WERI-Rb-1 (cell line): ENCODE measurements around the gene TBC1D32.
"Not testable (repeated sequence)": the region's sequence is repeated elsewhere in the genome, so short reads cannot be mapped to it uniquely, and the experiment has no call there.

ENCODE experiments used
- DNase-seq: peaks from one replicate; pipeline ENCODE4 v3.0.0-alpha.2; 2020
- H3K27ac ChIP-seq: fragments of 250-450 bp; sonication (Bioruptor Pico); 2 replicates; pipeline ENCODE4 v1.5.1; 2020; ENCODE audit warnings: mild to moderate bottlenecking, moderate library complexity
- H3K27me3 ChIP-seq: fragments of 250-450 bp; sonication (Bioruptor Pico); 2 replicates; pipeline ENCODE4 v1.5.1; 2021; ENCODE audit warnings: mild to moderate bottlenecking, low read depth, moderate library complexity; ENCODE audit not compliant: insufficient read depth, severe bottlenecking
- H3K36me3 ChIP-seq: fragments of 250-450 bp; sonication (Bioruptor Pico); 2 replicates; pipeline ENCODE4 v1.5.1; 2020; ENCODE audit warnings: mild to moderate bottlenecking, moderate library complexity
- H3K4me3 ChIP-seq: 2 replicates; pipeline ENCODE4 v1.5.1; 2011; ENCODE audit warnings: low read depth, mild to moderate bottlenecking, control low read depth, low read length
- H3K9me3 ChIP-seq: fragments of 250-450 bp; sonication (Bioruptor Pico); 2 replicates; pipeline ENCODE4 v1.5.1; 2021; ENCODE audit warnings: mild to moderate bottlenecking, moderate library complexity; ENCODE audit not compliant: severe bottlenecking
- TF ChIP-seq, protein P1 (sequence below): IDR thresholded peaks from 2 replicates; pipeline ENCODE4 v1.5.1; 2011; ENCODE audit warnings: low read depth, mild to moderate bottlenecking, control low read depth, inconsistent platforms, low read length

The TBC1D32 gene

DNA sequence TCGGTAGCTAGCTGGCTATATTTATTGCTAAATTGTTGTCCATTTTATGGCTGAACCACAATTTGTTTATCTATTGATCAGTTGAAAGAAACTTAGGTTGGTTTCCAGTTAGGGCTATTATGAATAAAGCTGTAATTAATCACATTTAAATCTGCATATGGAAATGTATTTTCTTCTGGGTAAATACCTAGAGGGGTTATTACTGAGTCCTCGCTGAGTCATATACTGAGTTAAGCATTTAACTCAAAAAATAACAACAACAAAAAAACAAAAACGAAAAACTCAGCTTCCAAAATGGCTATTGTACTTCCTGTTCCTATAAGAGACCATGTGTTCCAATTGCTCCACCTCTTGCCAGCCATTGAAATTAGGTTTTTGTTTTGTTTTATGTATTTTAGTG is 258.2 kb downstream of the TBC1D32 start:
- TF ChIP-seq, protein P1, sequence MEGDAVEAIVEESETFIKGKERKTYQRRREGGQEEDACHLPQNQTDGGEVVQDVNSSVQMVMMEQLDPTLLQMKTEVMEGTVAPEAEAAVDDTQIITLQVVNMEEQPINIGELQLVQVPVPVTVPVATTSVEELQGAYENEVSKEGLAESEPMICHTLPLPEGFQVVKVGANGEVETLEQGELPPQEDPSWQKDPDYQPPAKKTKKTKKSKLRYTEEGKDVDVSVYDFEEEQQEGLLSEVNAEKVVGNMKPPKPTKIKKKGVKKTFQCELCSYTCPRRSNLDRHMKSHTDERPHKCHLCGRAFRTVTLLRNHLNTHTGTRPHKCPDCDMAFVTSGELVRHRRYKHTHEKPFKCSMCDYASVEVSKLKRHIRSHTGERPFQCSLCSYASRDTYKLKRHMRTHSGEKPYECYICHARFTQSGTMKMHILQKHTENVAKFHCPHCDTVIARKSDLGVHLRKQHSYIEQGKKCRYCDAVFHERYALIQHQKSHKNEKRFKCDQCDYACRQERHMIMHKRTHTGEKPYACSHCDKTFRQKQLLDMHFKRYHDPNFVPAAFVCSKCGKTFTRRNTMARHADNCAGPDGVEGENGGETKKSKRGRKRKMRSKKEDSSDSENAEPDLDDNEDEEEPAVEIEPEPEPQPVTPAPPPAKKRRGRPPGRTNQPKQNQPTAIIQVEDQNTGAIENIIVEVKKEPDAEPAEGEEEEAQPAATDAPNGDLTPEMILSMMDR, result no peak
- Histone ChIP-seq H3K9me3 (no peaks in the 10 kb centered on the region), H3K36me3 (no peaks in the 10 kb centered on the region), H3K27ac (no peak overlapping the region), H3K4me3 (no peak overlapping the region), H3K27me3 (no peaks in the 10 kb centered on the region)
- DNase-seq, result no peak

DNA sequence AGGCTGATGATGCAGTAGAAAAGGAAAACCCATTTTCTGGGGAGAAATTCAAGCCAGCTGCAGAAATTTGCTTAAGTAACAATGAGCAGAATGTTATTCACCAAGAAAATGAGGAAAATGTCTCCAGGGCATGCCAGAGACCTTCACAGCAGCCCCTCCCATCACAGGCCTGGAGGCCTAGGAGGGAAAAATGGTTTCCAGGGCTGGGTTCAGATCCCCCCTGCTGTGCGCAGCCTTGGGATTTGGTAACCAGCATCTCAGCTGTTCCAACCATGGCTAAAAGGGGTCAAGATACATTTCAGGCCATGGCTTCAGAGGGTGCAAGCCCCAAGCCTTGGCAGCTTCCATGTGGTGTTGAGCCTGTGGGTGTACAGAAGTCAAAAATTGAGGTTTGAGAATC is 265.5 kb downstream of the TBC1D32 start:
- DNase-seq, result not testable (repeated sequence)

DNA sequence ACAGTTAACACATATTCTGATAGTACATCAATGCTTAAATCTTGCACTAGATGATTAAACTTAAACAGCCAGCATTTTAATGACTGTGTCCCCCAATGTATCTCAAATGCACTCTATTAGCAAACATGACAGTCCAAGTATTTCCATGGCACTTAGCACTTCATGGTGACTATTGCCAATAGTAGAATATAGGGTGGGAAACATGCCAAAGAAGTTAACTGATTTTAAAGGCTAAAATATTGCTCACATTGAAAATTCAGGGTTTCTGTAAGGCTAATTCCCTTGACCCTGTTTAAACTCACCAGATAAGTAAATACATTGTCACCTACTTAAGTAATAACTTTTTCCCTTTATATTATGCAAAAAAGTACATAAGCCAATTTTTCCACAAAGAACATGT is 266.9 kb downstream of the TBC1D32 start:
- no peaks in the 10 kb centered on the region for H3K36me3 ChIP-seq
- H3K27me3 ChIP-seq, result no peaks in the 10 kb centered on the region
- DNase-seq, result no peak
- TF ChIP-seq, protein P1, result no peak
- H3K27ac ChIP-seq, result no peak overlapping the region
- peaks cover 9% of the 10 kb centered on the region for H3K9me3 ChIP-seq
- no peak overlapping the region for H3K4me3 ChIP-seq

More for the DNA sequence above, 265.5 kb downstream of the TBC1D32 start:
- H3K9me3 ChIP-seq, H3K4me3 ChIP-seq, H3K27me3 ChIP-seq, H3K27ac ChIP-seq, H3K36me3 ChIP-seq: not testable (repeated sequence)

DNA sequence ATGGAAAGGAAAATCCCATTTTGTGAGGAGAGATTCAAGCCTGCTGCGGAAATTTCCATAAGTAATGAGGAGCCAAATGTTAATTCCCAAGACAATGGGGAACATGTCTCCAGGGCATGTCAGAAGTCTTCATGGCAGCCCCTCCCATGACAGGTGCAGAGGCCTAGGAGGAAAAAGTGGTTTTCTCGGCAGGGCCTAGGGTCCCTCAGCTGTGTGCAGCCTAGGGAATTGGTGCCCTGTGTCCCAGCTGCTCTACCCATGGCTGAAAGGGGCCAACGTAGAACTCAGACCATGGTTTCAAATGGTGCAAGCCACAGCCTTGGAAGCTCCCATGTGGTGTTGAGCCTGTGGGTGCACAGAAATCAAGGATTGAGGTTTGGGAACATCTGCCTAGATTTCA is 269.9 kb downstream of the TBC1D32 start:
- TF ChIP-seq, protein P1, result no peak
- peaks cover 9% of the 10 kb centered on the region for H3K9me3 ChIP-seq
- H3K36me3 ChIP-seq, result no peaks in the 10 kb centered on the region
- no peaks in the 10 kb centered on the region for H3K27me3 ChIP-seq
- DNase-seq, result no peak
- no peak overlapping the region for H3K27ac ChIP-seq
- H3K4me3 ChIP-seq, result no peak overlapping the region

DNA sequence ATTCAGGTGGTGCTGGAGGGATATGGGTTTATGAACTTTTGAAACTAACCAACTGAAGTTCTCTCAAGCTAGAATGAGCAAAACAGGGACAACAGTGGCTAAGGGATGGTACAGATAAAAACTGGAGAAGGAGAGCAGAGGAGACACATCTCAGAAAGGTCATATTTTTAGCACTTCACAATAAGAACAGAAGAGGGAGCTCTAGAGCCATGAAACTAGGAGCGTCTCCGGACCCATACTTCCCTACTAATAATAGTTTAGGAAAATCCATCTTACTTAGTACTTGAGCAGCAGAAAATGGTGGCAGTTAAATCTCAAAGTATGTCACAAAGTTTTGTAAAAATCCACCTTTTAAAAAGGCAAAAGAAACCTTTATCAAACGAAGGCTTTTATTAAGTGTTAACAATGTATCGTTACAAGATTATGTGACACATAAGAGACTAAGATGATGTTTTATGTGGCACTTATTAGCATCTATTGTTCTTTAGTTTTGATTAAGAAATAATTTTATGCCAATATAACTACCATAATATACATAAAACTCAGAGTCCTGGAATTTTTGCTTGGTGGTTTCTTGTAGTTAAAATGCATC is 278.6 kb downstream of the TBC1D32 start:
- no peaks in the 10 kb centered on the region for H3K36me3 ChIP-seq
- H3K27ac ChIP-seq, result no peak overlapping the region
- TF ChIP-seq, protein P1, result peak; percentile 54; the same call in 1 of the 2 replicates
- H3K27me3 ChIP-seq, result no peaks in the 10 kb centered on the region
- no peak overlapping the region for H3K4me3 ChIP-seq
- no peaks in the 10 kb centered on the region for H3K9me3 ChIP-seq
- DNase-seq, result no peak

DNA sequence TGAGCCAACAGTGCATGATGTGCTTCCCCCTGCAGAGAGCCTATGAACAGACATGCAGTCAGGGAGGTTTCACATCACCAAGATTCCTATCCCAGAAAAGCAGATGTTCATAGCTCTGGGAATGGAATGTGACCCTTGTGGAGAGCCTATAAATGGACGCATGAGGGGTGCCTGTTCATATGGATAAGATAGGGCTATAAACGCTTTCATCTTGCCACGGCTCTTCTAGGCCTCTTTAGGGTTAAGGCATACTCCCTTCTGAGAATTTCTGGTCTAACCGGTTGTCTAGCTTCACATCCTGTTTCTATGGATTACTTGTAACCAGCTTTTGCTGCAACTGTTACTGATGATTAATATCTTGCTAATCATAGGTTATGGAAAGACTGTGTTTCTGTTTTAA is 285.7 kb downstream of the TBC1D32 start:
- not testable (repeated sequence) for H3K27me3 ChIP-seq, H3K27ac ChIP-seq, H3K36me3 ChIP-seq, H3K4me3 ChIP-seq, H3K9me3 ChIP-seq, DNase-seq

DNA sequence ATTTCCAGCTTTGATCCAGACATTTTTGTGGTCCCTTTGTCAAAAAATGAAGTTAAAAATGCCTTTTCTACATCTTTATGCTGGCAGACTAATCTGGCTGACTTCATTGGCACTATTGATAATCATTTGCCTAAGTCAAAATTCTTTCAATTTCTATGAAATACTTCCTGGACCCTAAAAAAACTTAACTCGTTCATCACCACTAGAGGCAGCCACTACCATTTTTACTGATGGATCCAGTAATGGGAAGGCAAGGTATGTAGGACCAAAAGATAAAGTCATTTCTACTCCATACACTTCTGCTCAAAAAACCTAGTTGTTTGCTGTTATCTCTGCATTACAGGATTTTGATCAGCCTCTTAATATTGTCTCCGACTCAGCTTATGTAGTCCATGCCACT is 289.4 kb downstream of the TBC1D32 start:
- H3K4me3 ChIP-seq, H3K9me3 ChIP-seq, H3K27ac ChIP-seq, H3K36me3 ChIP-seq, H3K27me3 ChIP-seq, DNase-seq: not testable (repeated sequence)

DNA sequence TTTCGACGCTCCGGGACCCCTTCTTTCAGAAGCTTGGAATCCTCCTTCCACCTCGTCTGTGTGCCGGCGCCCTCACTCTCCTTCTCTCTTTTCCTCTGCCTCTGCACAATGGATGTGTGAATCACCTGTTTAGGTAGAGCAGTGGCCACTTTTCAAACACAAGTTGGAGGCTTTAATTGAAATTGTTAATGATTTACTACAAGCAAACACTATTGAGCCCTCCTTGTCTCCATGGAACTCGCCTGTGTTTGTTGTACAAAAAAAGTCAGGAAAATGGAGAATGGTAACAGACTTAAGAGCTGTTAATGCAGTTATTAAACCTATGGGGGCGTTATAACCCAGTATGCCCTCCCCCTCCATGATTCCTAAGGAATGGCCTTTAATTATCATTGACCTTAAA is 290.6 kb downstream of the TBC1D32 start:
- H3K36me3 ChIP-seq, H3K9me3 ChIP-seq, H3K27ac ChIP-seq, H3K27me3 ChIP-seq, H3K4me3 ChIP-seq, DNase-seq: not testable (repeated sequence)

DNA sequence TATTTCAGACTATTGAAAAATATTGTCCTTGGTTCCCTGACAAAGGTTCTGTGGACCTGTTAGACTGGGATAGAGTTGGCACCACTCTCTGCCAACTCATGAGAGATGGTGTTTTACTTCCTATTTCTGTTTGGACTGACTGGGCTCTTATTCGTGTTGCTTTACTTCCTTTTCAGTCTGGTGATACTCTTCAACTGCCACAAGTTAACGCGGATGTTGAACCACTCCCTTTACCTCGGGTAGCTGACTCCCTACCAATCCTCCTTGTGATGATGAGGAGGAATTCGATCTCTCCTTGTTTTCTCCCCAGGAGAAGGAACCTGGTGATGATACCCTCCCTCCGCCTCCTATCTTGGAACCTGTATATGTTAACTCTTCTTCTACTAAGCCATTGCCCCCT is 291.1 kb downstream of the TBC1D32 start:
- not testable (repeated sequence) for H3K36me3 ChIP-seq, H3K9me3 ChIP-seq, H3K27me3 ChIP-seq, H3K4me3 ChIP-seq, H3K27ac ChIP-seq, DNase-seq
